Kidney capillary endothelial cell (primary cell): ENCODE measurements around the gene ANO2.

ENCODE experiments used
- DNase-seq: peaks from one replicate; pipeline ENCODE4 v3.0.0-alpha.2; 2018; ENCODE audit warnings: low spot score

ANO2 gene

DNA sequence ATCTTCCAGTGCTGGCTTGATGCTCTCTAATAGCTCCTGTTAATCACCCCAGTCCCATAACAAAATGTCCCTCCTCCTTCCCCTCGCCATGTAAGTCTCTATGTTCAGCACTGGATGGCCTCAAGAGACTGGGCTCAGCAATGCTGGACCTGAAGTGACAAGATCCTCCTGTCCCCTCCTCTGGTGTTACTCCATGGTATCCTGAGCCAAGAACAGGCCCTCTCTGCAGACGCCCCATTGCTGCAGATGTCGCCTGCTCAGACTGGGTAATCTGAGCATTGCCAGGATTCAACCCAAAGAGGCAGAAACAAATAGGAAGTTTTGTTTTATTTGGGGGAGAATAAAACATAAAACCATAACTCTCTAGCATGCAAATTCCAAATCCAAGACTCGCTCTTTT, 363.4 kb downstream of the ANO2 start:
- no peak for DNase-seq

- no peak for DNase-seq
Measured at GRCh38 chr12:5581019-5581418, 364.0 kb downstream of the ANO2 start.

DNA sequence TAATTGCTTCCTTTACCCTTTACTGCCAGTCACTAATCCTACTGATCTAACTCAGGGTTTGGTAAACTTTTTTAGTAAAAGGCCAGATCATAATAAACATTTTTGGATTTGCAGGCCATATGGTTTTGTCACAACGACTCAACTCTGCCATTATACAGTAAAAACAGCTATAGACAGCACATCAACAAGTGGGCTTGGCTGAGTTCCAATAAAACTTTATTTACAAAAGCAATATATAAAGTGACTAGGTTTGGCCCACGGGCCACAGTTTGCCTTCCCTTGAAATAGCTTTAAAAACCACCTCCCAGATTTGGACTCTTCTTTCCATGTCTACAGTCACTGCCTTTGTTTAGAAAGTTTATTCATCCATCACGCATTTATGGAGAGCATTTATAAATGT, 366.3 kb downstream of the ANO2 start:
- DNase-seq: no peak

GRCh38 chr12:5577741-5578140, 367.3 kb downstream of the ANO2 start:
- DNase-seq: no peak

DNA sequence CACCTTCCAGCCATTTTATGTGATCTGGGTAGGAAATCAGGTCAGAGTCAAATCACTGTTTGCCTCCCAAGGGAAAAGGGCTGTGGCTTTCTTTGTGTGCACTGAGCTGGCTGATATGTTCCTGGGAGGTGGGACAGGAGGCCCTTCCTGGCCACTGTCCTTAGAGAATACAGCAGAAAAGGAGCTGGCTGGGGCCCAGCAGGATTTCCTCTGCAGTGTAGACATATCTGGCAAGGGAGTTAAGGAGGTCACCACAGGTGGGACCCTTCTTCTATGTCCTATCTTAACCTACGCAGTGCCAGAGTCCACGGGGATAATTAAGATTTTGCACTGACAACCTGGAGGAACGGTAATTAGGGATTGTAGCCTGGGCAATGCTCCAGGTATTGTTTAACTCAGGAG, 367.8 kb downstream of the ANO2 start:
- DNase-seq: no peak

DNA sequence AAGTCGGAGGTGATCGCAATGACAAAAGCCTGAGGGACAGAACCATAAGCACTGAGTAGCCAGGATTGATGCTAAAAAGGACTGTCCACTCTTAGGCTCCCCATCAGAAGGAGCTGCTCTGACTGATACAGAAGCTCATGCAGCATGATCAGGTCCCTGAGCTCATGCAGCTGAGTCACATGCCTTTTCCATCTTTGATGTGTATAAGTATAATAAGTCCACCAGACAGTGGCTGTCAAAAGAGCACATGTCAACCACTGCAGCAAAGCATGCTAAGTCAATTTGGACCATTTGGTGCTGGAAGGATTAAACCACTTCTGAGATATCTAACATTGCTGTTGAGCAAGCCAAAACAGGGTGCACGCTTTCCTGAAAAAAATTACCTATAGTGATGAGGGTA, 369.1 kb downstream of the ANO2 start:
- no peak for DNase-seq

DNA sequence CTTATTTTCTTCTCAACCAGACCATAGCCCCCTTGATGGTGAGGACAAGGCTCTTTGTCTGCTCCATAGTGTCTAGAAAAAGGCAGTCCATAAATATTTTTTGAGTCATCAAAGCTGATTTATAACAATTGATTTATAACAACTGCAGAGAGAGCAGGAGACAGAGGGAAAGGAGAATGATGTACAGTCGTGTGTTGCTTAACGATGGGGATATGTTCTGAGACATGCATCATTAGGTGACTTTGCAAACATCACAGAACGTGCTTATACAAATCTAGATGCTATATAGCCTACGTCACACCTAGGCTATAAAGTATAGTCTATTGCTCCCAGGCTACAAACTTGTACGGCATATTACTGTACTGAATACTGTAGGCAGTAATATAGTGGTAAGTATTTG, 369.8 kb downstream of the ANO2 start:
- DNase-seq: no peak

DNA sequence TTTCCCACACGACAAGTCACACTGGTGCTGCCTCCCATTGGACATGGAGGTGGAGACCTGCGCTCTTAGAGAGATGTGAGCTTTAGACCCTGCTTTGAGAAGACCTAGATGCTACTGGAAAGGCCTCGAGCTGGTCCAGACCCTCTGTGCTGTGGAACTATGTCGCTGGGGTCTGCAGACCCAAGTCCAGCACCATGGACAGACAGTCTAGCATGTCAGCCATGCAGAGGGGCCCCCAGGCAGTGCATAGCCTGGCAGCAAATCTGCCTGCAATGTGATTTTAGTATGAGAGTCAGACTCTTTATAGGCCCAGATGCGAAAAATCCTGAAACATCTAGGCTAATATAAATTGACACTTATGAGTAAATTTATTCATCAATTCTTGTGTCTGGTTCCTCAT, 371.7 kb downstream of the ANO2 start:
- DNase-seq: no peak

DNA sequence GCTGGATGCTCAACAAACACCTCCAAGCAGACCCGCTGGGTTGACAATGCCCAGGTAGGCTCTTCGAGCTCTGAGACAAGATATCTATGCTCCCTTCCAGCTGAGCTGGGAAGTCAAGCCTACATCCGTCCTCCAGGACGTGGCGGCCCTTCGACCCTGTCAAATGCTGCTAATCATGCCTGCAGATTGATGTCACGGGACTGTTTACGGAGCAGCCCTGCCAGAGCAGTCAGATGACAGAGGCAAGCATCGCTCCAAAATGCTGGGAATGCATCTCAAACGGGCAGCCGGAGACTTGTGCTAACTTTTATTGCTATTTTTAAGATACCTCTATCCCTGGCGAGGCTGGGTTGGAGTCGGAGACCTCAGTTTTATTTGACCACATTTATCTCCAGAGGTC, 373.9 kb downstream of the ANO2 start:
- no peak for DNase-seq

- DNase-seq: no peak
Measured at GRCh38 chr12:5570416-5570815, 374.6 kb downstream of the ANO2 start.

- DNase-seq: no peak
Measured at GRCh38 chr12:5568325-5568981, 376.6 kb downstream of the ANO2 start.

GRCh38 chr12:5567016-5567725, 377.9 kb downstream of the ANO2 start:
- DNase-seq: no peak

GRCh38 chr12:5565933-5566599, 379.0 kb downstream of the ANO2 start:
- no peak for DNase-seq

GRCh38 chr12:5562581-5562980, 382.5 kb downstream of the ANO2 start:
- DNase-seq: no peak

DNA sequence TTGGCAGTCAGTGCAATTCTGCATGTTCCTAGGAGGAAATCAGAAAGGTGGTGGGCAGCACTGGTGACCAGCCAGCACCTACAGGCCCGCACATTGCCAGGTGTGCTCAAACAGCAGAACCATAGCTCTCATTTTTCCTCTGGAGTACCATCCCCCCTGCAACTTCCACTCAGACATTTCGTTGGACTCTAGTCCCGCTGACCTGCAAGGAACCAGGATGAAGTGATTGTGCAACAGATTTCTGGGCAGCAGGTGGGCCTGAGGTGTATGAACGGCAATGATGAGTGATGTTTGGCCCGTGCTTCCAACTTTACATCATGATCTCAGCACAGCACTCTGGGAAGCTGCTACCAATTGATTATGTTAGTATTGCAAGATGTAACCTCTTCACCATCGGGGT, 383.2 kb downstream of the ANO2 start:
- DNase-seq: no peak

- DNase-seq: no peak
Measured at GRCh38 chr12:5561057-5561456, 384.0 kb downstream of the ANO2 start.

GRCh38 chr12:5560265-5560664, 384.8 kb downstream of the ANO2 start:
- no peak for DNase-seq

GRCh38 chr12:5557906-5558305, 387.2 kb downstream of the ANO2 start:
- DNase-seq: no peak

GRCh38 chr12:5556946-5557673, 387.9 kb downstream of the ANO2 start:
- DNase-seq: no peak

- no peak for DNase-seq
Measured at GRCh38 chr12:5556033-5556614, 388.9 kb downstream of the ANO2 start.

DNA sequence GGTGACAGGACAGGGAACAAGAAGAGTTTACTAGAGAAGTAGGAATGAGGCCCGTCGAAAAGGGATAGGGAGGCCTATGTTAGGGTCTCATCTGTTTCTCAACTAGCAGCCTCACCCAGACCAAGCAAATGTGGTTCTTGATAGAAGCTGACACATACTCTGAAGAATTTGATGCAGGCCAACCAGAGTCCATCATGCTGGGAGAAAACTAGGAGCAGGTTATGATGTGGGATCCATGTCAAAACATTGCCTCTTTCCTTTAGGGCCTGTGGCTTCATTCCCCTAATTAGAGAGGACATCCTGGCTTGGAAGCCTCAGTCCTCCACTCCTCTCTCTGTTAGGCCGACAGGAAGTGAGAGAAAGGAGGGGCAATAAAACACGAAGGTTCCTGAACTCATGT, 390.3 kb downstream of the ANO2 start:
- DNase-seq: no peak

- no peak for DNase-seq
Measured at GRCh38 chr12:5549011-5549410, 396.0 kb downstream of the ANO2 start.
